Ishikawa (cell line): ENCODE measurements around the gene TMEM17.

Source experiments
- CREB1 ChIP-seq: IDR thresholded peaks from 2 replicates; pipeline ENCODE4 v1.6.1; 2012; ENCODE audit warnings: low read depth
- FOXM1 ChIP-seq: IDR thresholded peaks from 2 replicates; pipeline ENCODE4 v1.6.1; 2012; ENCODE audit warnings: low read depth, borderline replicate concordance
- MAX ChIP-seq: IDR thresholded peaks from 2 replicates; pipeline ENCODE4 v1.6.1; 2012
- USF1 ChIP-seq: IDR thresholded peaks from 2 replicates; pipeline ENCODE4 v1.6.1; 2012
- ZBTB7A ChIP-seq: IDR thresholded peaks from 2 replicates; pipeline ENCODE4 v1.6.1; 2012; ENCODE audit warnings: low read depth

- TF ChIP-seq FOXM1 (no peak), ZBTB7A (no peak), CREB1 (no peak), MAX (no peak), USF1 (no peak)
Observed at GRCh38 chr2:62501069-62501468, 4.9 kb downstream of the TMEM17 start.
